Jurkat, Clone E6-1 (cell line): ENCODE measurements around the gene ZNF750.

Experiments
- DNase-seq: peaks from one replicate; pipeline ENCODE4 v3.0.0-alpha.2; 2011; ENCODE audit warnings: low read depth, low spot score
- H3K4me3 ChIP-seq: 2 replicates; pipeline ENCODE4 v1.5.1; 2011; ENCODE audit warnings: mild to moderate bottlenecking, low read length, control low read depth, moderate library complexity

Gene ZNF750

DNA sequence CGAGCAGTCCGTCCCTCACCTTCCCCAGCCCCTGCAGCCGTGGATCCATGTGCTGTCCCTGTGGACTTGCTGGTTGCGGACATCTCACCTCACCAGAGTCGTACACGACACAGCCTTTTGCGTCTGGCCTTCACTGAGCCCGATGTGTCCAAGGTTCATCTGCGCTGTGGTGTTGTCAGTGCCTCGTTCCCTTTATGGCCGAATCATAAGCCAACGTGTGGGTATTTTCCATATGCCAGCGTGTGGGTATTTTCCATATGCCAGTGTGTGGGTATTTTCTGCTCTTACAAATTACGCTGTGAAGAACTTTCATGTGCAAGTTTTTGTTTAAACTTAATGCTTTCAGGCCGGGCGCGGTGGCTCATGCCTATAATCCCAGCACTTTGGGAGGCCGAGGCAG lies 56.3 kb downstream of the ZNF750 start:
- H3K4me3 ChIP-seq = no peak overlapping the region
- no peak for DNase-seq

DNA sequence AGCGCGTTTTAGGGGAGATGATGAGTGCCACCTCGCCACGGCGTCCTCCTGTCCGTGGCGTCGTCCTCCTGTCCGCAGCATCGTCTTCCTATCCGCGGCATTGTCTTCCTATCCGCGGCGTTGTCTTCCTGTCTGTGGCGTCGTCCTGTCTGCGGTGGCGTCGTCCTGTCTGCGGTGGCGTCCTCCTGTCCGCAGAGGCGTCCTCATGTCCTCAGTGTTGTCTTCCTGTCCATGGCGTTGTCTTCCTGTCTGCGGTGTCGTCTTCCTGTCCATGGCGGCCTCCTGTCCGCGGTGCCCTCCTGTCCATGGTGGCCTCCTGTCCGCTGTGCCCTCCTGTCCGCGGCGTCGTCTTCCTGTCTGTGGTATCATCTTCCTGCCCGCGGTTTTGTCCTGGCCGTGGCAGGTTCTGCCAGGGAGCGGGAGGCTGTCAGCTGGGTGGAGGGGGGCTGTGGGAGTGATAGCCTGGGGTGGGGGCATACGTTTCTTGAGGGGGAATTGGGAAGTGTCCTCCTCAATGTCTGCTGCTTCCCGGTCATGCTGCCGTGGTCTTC lies 57.1 kb downstream of the ZNF750 start:
- DNase-seq = no peak
- no peak overlapping the region for H3K4me3 ChIP-seq

DNA sequence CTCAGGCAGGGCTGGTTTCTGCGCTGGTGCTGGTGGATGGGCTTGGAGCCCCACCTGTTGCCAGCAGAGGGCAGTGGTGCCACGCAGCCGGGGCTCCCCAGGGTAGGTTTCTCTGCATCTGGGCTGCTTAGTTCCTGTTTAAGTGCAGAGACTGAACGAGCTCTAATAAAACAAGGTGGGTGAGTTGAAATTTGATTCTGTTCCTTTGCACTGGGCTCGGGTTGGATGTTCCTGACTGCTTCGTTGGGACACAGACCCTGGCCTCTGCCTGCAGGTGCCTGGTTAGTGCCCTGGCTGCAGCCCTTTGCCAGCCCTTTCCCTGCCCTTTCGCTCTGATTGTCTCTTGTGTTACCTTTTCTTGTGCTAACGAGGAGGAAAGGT lies 57.9 kb downstream of the ZNF750 start:
- H3K4me3 ChIP-seq = no peak overlapping the region
- peak; percentile 62 for DNase-seq

DNA sequence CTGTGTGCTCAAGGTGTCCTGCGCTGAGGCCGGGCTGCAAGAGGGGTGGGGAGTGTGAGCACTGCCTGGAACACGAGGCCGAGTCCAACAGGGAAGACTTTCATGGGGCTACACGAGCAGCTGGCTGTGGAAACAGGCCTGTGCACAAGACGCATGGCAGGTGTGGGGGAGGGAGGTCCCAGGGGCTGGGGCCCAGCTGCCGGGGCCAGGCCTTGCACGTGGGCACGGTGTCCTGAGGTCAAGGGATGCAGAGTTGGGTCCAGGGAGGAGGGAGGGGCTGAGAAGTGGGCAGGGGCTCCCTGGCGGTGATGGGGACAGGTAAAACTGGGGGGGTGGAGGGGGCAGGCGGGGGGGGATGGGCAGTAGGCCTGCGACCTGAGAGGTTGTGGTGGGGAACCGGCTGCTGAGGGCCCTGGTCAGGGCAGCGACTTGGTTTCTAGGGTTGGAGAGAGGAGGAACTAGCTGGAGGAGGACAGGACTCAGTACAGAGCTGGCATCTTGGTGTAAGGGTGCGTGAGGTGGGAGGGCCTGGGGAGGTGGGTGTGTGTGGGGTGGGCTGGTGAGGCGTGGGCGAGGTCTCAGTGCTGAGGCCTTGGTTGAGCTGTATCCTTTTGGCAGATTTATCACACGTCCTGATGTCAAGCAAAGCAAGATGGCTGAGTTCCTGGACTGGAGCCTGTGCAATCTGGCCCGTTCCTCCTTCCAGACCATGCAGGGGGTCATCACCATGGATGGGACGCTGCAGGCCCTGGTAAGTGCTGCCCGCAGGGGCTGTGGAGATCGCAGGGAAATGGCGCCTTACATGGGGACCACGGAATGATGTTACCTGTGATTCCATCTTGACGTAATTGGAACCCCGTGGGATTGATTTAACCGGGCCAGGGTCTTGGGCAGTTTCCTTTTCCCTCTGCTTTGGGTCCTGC lies 58.6 kb downstream of the ZNF750 start:
- no peak overlapping the region for H3K4me3 ChIP-seq

DNA sequence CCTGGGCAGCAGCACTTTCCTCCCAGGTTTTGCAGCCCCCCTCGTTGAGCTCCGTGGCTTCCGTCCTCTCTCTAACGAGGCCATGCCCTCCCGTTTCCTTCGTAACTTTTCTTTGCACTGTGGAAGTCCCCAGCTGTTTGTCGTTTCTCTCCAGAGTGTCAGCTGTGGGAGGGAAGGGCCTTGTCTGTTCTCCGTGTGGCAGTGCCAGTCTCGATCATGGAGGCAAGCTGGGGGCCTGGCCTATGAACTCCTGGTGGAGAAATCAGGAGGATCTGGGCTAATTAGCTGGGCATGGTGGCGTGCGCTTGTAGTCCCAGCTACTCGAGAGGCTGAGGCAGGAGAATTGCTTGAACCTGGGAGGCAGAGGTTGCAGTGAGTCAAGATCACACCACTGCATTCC lies 59.6 kb downstream of the ZNF750 start:
- DNase-seq = no peak
- H3K4me3 ChIP-seq = no peak overlapping the region

More for the DNA sequence above, 58.6 kb downstream of the ZNF750 start:
- DNase-seq = no peak

DNA sequence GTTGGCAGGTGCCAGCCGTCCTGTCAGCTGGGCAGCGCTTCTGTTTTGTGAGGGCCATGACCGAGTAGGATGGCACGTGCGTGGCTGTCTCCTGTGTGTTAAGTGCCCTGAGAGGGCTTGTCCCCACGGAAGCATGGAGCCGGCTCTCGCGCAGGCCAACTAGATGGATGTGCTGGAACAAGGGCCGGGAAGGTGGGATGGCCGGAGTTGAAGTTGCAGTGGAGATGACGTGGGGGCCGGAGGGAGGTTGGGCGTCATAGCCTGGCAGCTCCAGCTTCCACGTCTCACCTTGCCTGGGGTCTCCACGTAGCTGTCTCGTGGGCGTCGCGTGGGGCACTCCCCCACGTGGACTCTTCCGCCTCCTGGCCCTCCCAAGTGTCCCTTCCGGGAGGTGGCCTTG lies 60.3 kb downstream of the ZNF750 start:
- H3K4me3 ChIP-seq = no peak overlapping the region
- no peak for DNase-seq
